Neural progenitor cell (in vitro differentiated cells): ENCODE data around the gene SNCAIP.

Experiments used
- EZH2phosphoT487 ChIP-seq: fragments of 200-600 bp; sonication (generic); IDR thresholded peaks from 2 replicates; pipeline ENCODE4 v1.6.1; 2017; ENCODE audit warnings: antibody characterized with exemption
- TF ChIP-seq, protein P1 (sequence below): fragments of 200-600 bp; sonication (generic); IDR thresholded peaks from 2 replicates; pipeline ENCODE4 v1.5.1; 2017; ENCODE audit warnings: antibody characterized with exemption, mild to moderate bottlenecking

DNA sequence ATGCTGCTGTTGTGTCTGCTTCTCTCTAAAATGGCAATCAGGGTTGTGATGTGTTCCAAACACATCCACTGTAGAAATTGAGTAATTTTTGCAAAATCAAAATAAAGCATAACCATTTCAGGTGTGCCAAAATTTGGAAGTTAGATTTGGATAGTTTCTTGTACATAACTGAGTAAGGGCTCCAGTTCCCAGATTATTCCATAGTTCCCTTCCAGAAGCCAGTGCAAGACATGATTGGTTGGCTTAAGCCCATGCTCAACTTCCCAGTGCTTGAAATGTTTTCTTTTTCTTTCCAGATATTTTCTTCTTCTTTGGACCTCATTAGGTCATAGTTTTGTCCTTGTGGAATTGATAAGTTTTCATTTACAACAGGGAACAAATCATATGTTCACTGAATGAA lies 64.2 kb downstream of the SNCAIP start:
- TF ChIP-seq, protein P1, sequence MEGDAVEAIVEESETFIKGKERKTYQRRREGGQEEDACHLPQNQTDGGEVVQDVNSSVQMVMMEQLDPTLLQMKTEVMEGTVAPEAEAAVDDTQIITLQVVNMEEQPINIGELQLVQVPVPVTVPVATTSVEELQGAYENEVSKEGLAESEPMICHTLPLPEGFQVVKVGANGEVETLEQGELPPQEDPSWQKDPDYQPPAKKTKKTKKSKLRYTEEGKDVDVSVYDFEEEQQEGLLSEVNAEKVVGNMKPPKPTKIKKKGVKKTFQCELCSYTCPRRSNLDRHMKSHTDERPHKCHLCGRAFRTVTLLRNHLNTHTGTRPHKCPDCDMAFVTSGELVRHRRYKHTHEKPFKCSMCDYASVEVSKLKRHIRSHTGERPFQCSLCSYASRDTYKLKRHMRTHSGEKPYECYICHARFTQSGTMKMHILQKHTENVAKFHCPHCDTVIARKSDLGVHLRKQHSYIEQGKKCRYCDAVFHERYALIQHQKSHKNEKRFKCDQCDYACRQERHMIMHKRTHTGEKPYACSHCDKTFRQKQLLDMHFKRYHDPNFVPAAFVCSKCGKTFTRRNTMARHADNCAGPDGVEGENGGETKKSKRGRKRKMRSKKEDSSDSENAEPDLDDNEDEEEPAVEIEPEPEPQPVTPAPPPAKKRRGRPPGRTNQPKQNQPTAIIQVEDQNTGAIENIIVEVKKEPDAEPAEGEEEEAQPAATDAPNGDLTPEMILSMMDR = no peak
- no peak for TF ChIP-seq EZH2phosphoT487
